ENCODE data around the gene CDH8. TPM values are rescaled to one million over a fixed set of nuclear protein-coding genes. Genes with fewer than 3 reads are reported as not detected.

The CDH8 gene
- total RNA-seq, 1 experiment from 2014 or later, result 50.5 TPM

GRCh38 chr16:61616088-61616487 lies 420.1 kb downstream of the CDH8 start:
- CTCF ChIA-PET, result no interaction called here
- H3K4me3 ChIP-seq (ENCODE audit: low read depth, low read length, poor library complexity, severe bottlenecking), result no peak overlapping the region
- intact Hi-C loops (cut with micrococcal nuclease; ENCODE audit: unreplicated experiment), result no loop called here

GRCh38 chr16:61611847-61612491 lies 424.3 kb downstream of the CDH8 start:
- no peak for TF ChIP-seq EZH2 (IDR thresholded peaks at IDR 0.05; ENCODE audit: borderline replicate concordance, low read depth, low read length, poor library complexity, severe bottlenecking)
- no peak for TF ChIP-seq CTCF (conservative IDR thresholded peaks at IDR 0.05; ENCODE audit: low read depth, low read length)
- intact Hi-C loops (cut with micrococcal nuclease; ENCODE audit: unreplicated experiment), result no loop called here

More at GRCh38 chr16:61616088-61616487, 420.1 kb downstream of the CDH8 start:
- POLR2A ChIA-PET (ENCODE audit: low non-redundant PET), result no interaction called here
- Histone ChIP-seq H3K36me3 (ENCODE audit: insufficient read depth, low read length, poor library complexity, severe bottlenecking) (no peaks in the 10 kb centered on the region), H3K4me1 (ENCODE audit: insufficient read depth, low read length, poor library complexity, severe bottlenecking) (no peaks in the 10 kb centered on the region), H3K27ac (ENCODE audit: low read depth, low read length, poor library complexity, severe bottlenecking) (no peak overlapping the region), H3K27me3 (replicated peaks; ENCODE audit: insufficient read depth, low read depth, low read length, poor library complexity) (no peaks in the 10 kb centered on the region), H3K9me3 (ENCODE audit: low read depth, low read length, poor library complexity, severe bottlenecking) (no peaks in the 10 kb centered on the region)
- TF ChIP-seq CTCF (conservative IDR thresholded peaks at IDR 0.05; ENCODE audit: low read depth, low read length) (no peak), EZH2 (IDR thresholded peaks at IDR 0.05; ENCODE audit: borderline replicate concordance, low read depth, low read length, poor library complexity, severe bottlenecking) (no peak)
- DNase-seq (ENCODE audit: low spot score), result no peak
- no TSS peak for BruUV-seq (replicated peaks)

GRCh38 chr16:61606581-61606980 lies 429.7 kb downstream of the CDH8 start:
- CTCF ChIA-PET, result no interaction called here
- BruUV-seq (replicated peaks), result no TSS peak

More at GRCh38 chr16:61611847-61612491, 424.3 kb downstream of the CDH8 start:
- no peak overlapping the region for H3K27ac ChIP-seq (ENCODE audit: low read depth, low read length, poor library complexity, severe bottlenecking)
- BruUV-seq (replicated peaks), result no TSS peak
- H3K4me1 ChIP-seq (ENCODE audit: insufficient read depth, low read length, poor library complexity, severe bottlenecking), result no peaks in the 10 kb centered on the region
- H3K27me3 ChIP-seq (replicated peaks; ENCODE audit: insufficient read depth, low read depth, low read length, poor library complexity), result no peaks in the 10 kb centered on the region
- DNase-seq (ENCODE audit: low spot score), result no peak
- no peak overlapping the region for H3K4me3 ChIP-seq (ENCODE audit: low read depth, low read length, poor library complexity, severe bottlenecking)
- CTCF ChIA-PET, result no interaction called here
- POLR2A ChIA-PET (ENCODE audit: low non-redundant PET), result no interaction called here
- no peaks in the 10 kb centered on the region for H3K9me3 ChIP-seq (ENCODE audit: low read depth, low read length, poor library complexity, severe bottlenecking)
- H3K36me3 ChIP-seq (ENCODE audit: insufficient read depth, low read length, poor library complexity, severe bottlenecking), result no peaks in the 10 kb centered on the region

More at GRCh38 chr16:61606581-61606980, 429.7 kb downstream of the CDH8 start:
- no peaks in the 10 kb centered on the region for H3K9me3 ChIP-seq (ENCODE audit: low read depth, low read length, poor library complexity, severe bottlenecking)
- no peak overlapping the region for H3K4me3 ChIP-seq (ENCODE audit: low read depth, low read length, poor library complexity, severe bottlenecking)
- DNase-seq (ENCODE audit: low spot score), result no peak
- intact Hi-C loops (cut with micrococcal nuclease; ENCODE audit: unreplicated experiment), result no loop called here
- no peak overlapping the region for H3K27ac ChIP-seq (ENCODE audit: low read depth, low read length, poor library complexity, severe bottlenecking)
- POLR2A ChIA-PET (ENCODE audit: low non-redundant PET), result no interaction called here
- no peaks in the 10 kb centered on the region for H3K36me3 ChIP-seq (ENCODE audit: insufficient read depth, low read length, poor library complexity, severe bottlenecking)
- no peak for TF ChIP-seq CTCF (conservative IDR thresholded peaks at IDR 0.05; ENCODE audit: low read depth, low read length)
- no peak for TF ChIP-seq EZH2 (IDR thresholded peaks at IDR 0.05; ENCODE audit: borderline replicate concordance, low read depth, low read length, poor library complexity, severe bottlenecking)
- H3K27me3 ChIP-seq (replicated peaks; ENCODE audit: insufficient read depth, low read depth, low read length, poor library complexity), result no peaks in the 10 kb centered on the region
- H3K4me1 ChIP-seq (ENCODE audit: insufficient read depth, low read length, poor library complexity, severe bottlenecking), result no peaks in the 10 kb centered on the region

All from A673 (cell line).